HK-2 (cell line): ENCODE data around the gene PFN1.
"Not testable (repeated sequence)": the region's sequence is repeated elsewhere in the genome, so short reads cannot be mapped to it uniquely, and the experiment has no call there.

ENCODE experiments used
- DNase-seq: peaks from one replicate; pipeline ENCODE4 v3.0.0-alpha.2; 2018; ENCODE audit not compliant: unreplicated experiment

PFN1 gene

DNA sequence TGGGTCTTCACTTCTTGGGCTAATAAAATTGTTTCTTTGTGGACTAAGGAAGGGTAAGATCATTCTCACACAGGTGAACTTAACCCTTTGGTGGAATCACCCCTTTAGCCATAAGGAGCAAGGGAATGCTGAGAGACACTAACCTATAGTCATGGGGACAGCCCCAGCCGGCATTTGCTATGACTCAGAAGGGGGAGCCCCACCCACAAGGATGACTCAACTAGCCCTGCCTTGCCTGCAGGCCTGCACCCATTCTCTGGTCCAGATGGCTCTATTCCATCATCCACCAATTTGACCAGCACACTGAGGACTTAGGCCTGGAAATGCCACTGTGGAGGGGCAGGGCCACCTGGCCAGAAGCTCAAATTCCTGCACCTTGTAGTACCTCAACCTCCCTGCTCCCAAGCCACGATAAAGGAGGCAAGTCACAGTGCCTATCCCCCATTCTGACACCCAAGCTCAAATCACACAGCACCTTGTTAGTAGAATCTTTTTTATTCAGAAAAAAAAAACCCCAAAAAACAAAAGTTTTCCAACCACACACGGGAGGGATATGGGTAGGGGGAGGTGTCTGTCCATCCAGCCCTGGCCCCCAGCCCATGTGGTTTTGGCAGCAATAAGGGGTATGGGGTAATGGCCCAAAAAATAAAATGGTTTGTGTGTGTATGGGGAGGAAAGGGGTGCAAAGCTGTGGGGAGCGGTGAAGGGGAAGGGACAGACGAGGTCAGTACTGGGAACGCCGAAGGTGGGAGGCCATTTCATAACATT is 3.0 kb downstream of the PFN1 start:
- peak; percentile 88 for DNase-seq

DNA sequence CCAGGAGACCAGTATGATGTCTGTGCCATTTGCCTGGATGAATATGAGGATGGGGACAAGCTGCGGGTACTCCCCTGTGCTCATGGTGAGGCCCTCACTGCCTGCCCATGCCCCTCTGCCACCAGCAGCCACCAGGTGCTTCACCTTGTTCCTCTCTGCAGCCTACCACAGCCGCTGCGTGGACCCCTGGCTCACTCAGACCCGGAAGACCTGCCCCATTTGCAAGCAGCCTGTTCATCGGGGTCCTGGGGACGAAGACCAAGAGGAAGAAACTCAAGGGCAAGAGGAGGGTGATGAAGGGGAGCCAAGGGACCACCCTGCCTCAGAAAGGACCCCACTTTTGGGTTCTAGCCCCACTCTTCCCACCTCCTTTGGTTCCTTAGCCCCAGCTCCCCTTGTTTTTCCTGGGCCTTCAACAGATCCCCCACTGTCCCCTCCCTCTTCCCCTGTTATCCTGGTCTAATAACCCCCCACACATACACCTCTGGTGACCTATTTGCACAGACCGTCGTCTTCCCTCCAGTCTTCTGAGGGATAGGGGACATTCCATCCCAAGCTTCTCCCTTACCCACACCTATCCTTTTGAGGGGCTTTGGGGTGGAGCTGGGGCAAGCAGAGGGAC is 3.7 kb downstream of the PFN1 start:
- no peak for DNase-seq

DNA sequence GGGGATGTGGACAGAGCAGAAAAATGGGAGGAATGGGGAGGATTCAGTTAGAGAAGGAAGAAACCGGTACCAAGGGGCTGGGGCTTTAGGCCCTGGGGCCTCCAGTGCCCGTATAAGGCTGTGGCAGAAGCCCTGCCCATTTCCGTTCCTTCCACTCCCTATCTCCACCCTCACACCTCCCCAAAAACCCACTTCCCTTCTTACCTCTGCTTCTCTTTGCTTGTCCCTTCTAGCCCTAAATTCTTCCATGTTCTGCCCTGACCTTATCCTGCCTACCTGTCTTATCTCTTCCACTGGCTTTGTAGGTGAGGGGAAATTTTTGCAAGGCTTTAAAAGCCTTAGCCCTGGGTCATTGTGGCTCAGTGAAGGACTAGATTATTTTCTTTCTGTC is 4.2 kb downstream of the PFN1 start:
- DNase-seq: no peak

DNA sequence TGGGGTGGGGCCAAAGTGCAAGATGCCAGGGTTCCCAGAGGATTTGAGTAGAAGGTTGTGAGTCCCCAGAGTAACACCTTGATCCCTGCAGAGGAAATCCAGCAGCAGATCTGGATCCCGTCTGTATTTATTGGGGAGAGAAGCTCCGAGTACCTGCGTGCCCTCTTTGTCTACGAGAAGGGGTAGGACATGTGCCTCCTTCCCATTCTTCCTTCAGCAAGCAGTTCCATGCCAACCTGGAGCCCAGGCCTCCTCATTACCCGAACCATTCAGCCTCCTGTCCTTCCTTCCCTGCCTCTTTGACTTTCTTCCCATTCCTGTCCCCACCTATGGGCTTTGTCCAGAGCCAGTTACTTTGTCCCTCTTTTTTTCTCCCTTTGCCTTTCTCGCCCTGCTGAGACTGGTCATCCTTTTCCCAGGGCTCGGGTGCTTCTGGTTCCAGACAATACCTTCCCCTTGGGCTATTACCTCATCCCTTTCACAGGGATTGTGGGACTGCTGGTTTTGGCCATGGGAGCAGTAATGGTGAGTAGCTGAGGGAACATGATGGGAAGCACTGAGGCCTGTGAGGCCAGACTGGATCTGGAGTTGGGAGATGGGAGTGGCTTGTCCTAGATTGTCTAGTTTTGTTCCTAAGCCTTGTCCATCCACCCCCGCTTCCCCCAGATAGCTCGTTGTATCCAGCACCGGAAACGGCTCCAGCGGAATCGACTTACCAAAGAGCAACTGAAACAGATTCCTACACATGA is 5.4 kb downstream of the PFN1 start:
- DNase-seq: no peak

DNA sequence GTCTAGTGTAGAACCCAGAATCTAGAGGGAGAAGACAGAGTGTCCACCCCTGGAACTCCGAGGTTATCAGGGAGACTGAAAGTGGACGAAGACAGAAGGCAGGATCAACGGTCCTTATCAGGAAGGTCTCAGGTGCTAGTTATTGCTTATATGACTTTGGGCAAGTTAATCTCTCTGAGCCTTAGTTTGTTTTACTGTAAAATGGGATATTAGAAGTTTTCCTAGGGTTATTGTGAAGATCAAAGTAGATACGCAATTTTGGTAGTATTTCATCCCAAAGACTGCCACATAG is 7.1 kb downstream of the PFN1 start:
- DNase-seq: no peak

DNA sequence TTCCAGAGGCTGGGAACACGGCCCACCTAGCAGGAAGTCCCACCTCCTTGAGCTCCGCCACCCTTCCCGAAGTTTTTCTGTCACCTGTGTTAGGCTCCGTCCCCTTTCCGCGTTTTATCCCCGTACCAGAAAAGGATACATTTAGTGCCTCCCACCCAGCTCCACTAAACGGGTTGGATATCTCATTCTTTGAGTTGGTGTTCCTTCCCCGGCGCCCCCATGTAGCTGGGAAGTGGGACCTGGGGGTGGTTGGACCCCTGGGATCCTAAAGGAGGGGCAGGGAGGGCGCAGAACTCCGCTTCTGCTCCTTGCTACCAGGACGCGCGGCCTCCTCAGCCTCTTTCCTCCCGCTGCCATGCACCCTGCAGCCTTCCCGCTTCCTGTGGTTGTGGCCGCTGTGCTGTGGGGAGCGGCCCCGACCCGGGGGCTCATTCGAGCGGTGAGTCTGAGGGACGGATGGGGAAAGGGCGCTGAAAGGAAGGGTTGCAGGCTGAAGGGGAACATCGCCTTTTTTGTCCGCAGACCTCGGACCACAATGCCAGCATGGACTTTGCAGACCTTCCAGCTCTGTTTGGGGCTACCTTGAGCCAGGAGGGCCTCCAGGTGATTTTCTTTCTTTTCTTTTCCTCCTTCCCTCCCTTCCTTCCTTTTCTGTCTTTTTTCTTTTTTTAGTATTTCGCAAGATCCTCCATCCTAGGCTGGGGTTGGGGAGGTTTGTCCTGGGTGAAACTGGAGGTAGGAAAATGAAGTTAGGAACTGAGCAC is 7.6 kb downstream of the PFN1 start:
- peak; percentile 50 for DNase-seq

DNA sequence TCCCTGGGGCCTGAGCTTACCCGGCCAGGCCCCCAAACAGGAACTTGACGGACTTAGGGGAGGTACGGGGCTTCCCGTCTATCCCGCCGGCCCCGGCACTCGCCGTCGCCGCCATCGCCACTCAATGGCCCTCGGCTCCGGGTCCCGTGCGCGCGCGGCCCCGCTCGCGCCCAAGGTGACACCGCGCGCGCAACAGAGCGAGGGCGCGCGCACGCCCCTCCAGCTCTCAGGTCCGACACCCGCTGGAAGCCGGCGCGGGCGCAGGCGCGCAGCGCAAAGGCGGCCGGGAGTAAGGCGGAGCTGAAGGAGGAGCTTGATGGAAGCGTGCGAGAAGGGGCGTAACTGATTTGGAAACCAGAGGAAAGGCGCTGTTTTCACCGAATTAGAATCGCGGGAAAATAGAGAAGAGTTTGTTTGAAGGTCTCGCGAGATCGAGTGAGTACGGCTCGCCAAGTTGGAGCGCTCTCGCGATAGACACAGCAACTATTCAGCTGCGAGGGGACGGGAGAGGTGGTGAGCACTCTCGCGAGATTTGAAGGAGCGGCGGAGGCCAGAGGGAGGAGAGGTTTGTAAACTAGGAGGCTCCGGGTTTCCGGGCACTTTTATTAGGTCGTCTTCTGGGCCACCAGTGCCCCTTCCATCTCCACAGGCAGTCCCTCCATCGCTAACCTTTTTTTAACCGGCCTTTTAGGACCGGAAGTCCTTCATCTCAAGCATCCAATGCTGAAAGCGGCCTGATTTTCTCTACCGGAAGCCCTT is 8.4 kb downstream of the PFN1 start, which contains the start of the genes RNF167 and SLC25A11:
RNF167 (plus strand) TSS at position 473 of the 759 bp plus-strand sequence. CDS start 642 bp downstream, outside the sequence.
SLC25A11 (minus strand) TSS at position 251 of the 759 bp plus-strand sequence; CDS start at position 115, 136 bp downstream.
- peak; percentile 93 for DNase-seq

DNA sequence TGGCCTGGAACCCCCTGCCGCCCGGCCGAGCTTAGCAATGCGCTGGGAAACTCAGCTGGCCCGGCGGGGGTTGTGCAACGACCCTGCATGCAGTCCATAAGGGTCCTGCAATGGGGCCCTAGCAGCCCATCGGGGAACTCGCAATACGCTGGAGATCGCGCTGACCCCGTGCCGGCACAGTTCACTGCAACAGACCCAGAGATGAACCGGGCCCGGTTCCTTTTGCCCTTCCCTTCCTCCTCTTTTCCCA is 8.9 kb downstream of the PFN1 start:
- DNase-seq: no peak

DNA sequence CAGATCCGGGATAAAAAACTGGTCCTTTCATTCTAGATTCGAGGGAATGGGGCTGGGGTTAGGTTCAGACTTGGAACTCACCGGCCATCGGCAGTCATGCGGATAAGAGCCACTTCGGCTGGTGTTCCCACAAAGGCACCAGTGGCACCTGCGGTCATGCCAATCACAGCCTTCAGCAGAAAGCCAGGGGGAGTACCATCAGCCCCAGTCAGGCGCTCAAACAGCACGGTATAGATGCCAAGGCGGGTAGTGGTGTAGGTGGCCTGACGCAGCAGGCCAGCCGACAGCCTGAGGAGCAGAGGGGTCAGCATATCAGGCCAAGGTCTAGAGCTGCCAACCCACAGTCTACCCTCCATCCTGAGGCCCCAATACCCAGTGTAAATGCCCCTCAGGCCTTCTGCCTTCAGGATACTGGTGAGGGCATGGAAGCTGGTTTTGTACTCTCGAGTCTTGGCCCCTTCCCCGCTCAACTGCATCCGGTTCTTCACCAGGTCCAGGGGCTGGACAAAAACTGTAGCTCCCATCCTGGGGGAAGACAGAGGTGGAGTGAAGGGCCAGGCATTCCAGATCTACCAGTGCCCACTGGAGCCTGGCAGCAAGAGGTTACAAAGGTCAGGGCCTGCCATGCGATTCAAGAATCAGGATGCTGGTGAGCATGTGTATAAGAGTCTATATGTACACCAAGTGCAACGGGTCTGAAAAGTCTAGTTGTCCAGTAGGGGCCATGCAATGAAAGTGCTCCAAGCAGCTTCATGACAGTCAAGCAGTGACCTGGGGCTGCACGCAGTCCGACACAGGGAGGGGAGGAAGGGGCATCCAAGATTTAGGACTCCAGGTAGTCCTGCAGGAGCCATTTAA is 9.4 kb downstream of the PFN1 start:
- no peak for DNase-seq

DNA sequence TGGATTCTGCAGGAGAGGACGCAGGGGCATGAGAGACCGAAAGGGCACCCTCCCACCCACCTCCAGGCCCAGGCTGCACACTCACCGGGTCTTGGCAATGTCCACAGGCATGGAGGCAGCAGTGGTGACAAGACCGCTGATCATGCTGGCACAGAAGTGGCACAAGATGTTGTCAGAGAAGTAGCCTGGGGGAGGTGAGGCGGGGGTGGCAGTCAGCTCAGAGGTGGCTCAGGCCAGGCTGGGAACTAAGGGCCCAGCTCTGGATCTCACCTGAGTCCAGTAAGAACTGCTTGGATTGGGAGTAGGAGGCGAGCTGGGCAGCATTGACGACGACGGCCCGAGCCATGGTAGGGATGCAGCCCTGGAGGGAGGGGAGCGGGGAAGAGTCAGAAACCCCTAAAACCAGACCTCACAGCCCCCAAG is 10.2 kb downstream of the PFN1 start:
- no peak for DNase-seq

DNA sequence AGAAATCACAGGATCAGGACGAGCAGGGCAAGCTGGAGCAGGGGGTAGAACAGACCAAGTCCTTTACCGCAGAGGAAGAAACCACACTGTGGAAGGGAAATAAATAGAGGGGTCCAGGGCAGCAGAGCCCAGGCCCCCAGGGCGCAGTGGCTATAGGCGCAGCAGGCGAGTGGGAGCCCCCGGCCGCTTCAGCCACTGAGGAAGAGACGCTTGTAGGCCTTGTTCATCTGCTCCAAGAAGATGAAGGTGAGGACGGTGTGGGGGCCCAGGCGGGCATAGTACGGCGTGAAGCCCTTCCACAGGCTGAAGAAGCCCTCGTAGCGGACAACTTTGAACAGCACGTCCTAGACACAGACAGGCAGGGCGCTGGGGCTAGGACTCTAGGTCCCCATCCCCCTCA is 10.8 kb downstream of the PFN1 start:
- DNase-seq: no peak

DNA sequence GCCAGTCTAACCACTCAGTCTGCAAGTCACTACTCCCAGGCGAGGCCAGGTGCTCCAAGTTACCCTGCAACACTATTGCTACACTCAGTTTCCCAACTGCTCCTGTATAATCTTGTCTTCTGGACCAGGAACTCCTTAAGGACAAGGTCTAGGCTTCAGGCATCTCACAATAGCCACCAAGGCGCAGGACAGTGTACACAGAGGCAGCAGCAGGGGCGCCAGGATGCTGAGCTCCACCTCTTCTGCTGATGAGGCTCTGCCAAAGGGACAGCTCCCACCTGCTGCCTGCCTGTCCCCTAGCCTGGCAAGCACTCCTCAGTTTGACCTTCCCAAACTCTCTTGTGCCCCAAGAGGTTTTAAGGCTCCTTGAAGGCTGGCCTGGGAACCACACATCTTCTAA is 11.9 kb downstream of the PFN1 start:
- no peak for DNase-seq

DNA sequence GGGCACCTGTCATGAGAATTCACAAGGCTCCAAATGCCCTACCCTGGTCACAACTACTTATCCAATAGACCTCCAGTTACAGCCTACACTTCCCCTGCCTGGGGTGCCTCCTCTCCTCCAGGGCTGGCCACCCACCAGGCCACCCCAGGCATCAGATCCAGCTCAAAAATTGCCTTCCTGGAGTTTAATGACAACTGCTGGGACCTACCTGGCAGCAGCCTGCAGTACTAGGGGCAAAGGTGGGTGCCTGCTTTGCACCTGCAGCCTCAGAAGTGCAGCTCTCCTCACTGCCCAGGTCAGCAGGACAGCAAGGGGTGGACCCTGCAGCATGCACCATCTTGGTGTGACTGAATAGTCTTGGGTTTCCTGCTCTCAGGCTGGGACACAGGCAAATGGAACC is 12.7 kb downstream of the PFN1 start:
- no peak for DNase-seq

DNA sequence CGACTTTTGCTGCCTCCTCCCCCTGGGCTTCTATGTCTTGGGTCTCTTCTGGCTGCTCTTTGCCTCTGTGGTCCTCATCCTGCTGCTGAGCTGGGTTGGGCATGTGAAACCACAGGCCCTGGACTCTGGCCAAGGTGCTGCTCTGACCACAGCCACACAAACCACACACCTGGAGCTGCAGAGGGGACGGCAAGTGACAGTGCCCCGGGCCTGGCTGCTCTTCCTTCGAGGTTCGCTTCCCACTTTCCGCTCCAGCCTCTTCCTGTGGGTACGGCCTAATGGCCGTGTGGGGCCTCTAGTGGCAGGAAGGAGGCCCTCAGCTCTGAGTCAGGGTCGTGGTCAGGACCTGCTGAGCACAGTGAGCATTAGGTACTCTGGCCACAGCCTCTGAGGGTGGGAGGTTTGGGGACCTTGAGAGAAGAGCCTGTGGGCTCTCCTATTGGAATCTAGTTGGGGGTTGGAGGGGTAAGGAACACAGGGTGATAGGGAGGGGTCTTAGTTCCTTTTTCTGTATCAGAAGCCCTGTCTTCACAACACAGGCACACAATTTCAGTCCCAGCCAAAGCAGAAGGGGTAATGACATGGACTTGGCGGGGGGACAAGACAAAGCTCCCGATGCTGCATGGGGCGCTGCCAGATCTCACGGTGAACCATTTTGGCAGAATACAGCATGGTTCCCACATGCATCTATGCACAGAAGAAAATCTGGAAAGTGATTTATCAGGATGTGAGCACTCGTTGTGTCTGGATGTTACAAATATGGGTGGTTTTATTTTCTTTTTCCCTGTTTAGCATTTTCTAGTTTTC is 14.0 kb downstream of the PFN1 start:
- DNase-seq: peak; percentile 86

DNA sequence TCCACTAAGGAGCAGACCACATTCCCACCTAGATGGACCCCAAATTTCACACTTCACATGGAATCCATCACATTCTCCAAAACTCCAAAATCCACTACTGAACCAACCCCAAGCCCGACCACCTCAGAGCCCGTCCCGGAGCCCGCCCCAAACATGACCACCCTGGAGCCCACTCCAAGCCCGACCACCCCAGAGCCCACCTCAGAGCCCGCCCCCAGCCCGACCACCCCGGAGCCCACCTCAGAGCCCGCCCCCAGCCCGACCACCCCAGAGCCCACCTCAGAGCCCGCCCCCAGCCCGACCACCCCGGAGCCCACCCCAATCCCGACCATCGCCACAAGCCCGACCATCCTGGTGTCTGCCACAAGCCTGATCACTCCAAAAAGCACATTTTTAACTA is 14.7 kb downstream of the PFN1 start:
- no peak for DNase-seq

DNA sequence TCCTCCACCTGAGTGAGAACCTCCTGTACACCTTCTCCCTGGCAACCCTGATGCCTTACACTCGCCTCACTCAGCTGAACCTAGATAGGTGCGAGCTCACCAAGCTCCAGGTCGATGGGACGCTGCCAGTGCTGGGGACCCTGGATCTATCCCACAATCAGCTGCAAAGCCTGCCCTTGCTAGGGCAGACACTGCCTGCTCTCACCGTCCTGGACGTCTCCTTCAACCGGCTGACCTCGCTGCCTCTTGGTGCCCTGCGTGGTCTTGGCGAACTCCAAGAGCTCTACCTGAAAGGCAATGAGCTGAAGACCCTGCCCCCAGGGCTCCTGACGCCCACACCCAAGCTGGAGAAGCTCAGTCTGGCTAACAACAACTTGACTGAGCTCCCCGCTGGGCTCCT is 15.6 kb downstream of the PFN1 start:
- DNase-seq: no peak

DNA sequence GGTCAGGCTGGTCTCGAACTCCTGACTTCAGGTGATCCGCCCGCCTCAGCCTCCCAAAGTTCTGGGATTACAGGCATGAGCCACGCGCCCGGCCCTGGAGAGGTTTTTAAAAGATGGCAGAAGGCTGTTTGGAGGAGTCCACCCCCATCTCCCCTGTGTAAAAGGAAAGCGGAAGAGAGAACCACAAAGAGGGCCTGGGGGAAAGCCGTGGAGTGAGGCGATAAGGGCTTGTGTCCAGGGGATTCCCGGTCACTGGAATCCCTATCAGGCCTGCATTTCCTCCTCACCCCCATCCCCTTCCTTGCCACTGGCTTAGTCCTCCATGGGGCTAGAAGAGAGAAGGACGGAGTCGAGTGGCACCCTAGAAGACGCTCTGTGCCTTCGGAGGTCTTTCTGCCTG is 16.4 kb downstream of the PFN1 start, which contains the start of gene GP1BA:
GP1BA (plus strand) TSS at position 315 of the 400 bp plus-strand sequence. CDS start 328 bp downstream, outside the sequence.
- DNase-seq: no peak

DNA sequence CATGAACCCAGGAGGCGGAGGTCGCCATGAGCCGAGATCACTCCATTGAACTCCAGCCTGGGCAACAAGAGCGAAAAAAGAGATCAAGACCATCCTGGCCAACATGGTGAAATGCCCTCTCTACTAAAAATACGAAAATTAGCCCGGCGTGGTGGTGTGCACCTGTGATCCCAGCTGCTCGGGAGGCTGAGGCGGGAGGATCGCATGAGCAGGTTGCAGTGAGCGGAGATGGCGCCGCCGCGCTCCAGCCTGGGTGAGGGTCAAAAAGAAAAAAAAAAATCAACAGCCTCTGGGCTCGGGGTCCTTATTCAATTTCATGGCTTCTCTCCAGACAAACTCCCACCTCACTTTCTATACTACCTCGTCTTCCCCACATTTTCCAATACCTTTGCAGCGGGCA is 19.4 kb downstream of the PFN1 start:
- DNase-seq: no peak

DNA sequence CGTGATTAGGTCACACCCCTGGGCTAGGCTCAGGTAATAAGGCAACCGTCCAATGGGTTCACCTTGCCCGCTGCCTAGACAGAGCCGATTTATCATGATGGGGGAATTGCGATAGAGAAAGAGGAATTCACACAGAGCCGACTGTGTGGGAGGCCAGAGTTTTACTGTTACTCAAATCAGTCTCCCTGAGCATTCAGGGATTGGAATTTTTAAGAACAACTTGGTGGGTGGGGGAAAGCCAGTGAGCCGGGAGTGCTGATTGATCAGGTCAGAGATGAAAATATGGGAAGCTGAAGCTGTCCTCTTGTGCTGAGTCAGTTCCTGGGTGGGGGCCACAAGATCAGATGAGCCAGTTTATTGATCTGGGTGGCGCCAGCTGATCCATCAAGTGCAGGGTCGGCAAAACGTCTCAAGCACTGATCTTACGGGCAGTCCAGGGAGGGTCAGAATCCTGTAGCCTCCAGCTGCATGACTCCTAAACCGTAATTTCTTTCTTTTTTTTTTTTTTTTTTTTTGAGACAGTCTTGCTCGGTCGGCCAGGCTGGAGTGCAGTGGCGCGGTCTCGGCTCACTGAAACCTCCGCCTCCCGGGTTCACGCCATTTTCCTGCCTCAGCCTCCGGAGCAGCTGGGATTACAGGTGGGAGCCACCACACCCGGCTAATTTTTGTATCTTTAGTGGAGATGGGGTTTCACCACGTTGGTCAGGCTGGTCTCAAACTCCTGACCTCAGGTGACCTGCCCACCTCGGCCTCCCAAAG is 21.6 kb downstream of the PFN1 start:
- not testable (repeated sequence) for DNase-seq
